CD4-positive, alpha-beta T cell treated with Interferon alpha-2 for 1 hour (primary cell): ENCODE data around the gene SHTN1.

Experiments used
- DNase-seq, 2 donors: peaks; one replicate each; pipeline ENCODE4 v3.0.0-alpha.2; 2020 to 2022

SHTN1 gene

DNA sequence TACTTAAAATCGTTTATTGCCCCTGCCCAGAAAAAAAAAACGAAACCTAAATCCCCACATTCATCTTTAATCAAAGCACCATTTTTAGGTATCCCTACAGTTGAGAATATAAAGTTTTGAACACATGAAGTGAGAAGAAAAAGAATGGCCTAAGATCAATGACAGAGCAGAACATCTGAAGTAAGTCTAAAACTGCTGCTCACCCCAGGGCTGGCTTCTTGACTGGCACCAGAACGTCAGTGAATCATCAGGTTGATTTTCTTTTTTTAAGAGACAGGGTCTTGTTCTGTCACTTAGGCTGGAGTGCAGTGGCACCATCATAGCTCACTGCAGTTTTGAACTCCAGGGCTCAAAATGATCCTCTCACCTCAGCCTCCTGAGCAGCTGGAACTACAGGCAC lies 24.9 kb downstream of the SHTN1 start:
- DNase-seq = no peak

DNA sequence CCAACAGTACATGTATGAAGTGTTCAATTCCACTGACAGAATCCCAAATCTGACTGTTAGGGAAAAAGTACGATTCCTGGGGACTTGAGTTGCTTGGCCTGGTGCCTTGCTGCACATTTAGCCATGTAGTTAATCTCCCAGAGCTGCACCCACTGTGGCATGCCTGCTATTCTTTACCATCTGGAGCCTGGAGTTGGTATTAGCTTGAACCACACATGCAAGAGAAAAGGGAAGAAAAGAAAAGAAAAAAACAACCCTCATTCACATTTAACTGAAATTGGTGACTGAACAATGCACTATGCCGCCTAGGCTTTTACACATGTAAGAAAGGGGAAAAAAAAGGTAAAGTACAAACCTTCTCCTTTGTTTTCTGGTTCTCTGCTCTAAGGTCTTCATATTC lies 26.1 kb downstream of the SHTN1 start:
- DNase-seq = no peak

DNA sequence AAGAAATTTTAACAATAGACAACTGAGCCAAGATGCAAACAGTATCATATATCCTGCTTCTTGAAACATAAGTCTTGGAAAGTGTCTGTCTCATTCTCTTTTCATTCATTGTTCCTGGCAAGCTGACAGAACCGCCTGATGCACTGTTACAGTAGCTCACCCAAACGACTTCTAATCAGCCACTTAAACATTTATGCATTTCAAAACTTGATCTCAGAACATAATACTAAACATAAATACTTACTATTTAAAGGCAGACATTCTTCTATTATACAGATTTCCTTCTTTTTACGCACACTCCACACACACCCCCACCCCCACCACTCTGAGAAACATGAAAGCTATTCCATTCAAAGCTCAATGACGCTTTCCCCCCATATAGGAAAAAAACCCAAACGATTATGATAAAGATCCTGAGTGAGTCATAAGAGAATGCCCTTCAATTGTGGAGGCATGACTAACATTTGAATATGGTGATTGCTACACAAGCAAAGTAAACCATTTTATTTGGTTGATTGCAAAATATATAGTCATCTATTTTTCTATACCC lies 30.5 kb downstream of the SHTN1 start:
- no peak for DNase-seq

DNA sequence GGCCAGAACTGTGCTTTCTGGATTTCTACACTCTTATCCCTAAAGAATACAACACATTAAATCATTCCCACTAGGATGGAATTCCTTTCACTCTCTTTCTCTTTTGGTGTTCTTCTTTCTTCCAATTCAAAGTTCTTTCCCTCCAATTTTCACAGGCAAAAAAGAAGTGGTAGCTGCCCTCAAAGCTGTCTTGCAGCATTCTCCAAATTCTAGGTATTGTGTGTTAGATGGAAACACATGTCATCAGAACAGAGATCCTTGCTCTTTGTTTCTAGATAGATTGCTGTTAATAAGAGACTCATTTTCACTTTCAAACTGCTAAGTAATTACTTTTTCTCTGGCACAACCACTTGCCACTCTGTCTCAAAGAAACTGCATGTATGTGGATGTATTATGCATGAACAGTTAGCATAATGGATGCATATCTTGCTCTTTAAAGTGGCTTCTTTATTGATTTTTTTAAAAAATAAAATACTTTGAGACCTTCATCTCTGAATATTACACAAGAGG lies 31.0 kb downstream of the SHTN1 start:
- DNase-seq = no peak

DNA sequence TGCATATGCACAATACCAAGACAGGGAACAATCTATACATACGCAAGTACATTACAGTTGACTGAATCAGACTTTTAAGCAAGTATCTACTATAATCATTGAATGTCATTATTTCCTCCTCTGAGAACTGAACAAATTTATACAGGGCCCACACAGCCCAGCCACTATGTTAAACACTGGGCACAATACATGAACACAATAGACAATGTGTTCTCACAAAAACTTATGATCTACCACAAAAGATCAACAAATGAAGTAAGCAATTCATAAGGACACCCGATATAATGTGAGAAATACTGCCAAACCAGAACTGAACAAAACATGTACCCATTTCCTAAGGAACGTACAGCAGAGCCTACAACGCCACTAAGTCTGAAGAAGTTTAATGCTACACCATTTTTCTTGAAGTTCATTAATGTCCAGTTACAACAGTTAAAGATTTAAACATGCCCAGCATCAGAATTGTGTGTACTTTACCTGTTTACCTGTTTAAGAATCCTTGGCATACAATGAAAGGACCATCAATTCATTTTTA lies 31.5 kb downstream of the SHTN1 start:
- DNase-seq = no peak

DNA sequence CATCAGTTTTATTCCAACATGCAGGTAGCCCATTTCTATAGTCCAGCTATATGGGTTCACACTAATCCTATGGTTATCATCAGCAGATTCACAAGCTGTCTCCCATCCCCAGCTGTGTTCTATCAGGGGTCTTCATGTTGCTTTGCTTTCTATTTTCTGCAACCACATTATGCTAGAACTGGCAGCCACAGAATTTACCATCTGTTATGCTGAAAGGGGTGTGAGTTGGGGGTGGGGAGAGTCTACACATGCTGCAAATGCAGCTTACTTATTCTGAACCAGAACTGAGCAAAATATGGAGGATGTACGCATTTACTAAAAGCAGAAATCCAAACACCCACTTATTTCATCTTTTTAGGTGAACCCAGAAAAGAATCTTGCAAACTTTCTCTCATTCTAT lies 32.9 kb downstream of the SHTN1 start:
- DNase-seq = no peak

DNA sequence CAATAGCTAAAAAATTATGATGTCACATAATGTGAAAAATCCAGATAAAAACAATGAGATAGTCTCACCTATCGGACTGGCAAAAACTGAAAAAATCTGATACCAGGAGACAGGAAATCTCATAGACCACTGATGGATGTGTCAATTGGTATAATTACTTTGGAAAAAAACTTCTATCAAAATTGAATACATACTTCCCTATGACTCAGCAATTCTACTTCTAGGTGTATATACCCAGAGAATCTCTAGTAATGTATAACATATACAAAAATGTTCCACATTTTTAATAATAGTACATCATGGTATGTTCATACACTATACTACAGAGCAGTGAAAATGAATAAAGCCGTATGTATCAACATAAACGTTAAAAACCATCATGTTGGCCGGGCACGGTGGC lies 34.9 kb downstream of the SHTN1 start:
- DNase-seq = no peak

DNA sequence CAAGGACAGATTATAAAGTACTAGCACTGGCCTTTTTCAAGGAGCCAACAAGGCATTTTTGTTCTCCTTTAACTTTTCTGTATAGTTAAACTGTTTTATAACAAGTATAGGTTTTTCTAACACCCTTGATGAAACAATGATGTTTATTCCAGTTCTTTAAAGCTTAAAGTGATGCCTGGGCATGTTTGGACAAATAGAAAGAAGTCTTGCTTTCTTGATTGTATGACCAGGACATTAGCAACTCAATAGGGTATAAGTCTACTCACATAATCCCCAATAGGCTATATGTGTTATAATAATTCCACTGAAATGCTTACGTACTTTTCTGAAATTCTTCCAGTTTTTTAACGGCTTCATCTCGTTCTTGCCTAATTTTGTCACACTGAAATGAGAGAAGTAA lies 36.7 kb downstream of the SHTN1 start:
- no peak for DNase-seq

DNA sequence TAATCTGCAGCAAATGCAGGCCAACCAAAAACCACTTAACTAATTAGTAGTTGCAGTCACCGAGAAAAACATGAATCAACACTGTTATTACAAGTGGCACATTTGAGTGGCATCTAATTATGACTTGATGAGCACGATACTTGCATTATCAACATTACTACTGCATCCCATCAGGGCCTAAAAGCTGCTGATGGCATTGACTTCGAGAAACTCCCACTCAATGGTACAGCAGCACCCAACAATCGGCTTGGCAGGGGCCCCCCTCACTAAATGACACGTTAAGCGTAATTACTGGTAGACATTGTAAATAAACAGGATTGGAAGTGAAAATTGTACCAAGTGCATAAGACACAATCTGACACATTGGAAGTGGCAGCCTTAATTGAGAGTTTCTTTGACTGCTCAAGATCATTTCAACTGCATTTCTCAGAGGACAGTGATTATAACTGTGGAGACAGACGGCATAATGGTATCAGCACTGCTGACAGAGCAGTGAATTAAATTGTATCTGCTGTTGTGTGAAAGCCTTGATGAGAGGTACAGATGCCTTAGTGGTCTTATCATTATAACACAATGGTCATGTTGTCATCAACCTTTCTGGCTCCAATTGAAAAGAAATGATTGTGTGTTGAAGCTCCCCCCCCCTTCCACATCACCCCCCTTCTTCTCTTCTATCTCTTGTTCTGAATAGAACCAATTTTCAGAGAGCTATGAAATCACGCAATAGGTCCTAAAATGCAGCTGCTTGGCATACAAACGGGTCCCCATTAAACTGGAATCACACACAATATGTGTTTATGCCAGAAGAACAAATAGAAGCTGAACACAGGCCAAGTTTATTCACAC lies 43.4 kb downstream of the SHTN1 start:
- no peak for DNase-seq

DNA sequence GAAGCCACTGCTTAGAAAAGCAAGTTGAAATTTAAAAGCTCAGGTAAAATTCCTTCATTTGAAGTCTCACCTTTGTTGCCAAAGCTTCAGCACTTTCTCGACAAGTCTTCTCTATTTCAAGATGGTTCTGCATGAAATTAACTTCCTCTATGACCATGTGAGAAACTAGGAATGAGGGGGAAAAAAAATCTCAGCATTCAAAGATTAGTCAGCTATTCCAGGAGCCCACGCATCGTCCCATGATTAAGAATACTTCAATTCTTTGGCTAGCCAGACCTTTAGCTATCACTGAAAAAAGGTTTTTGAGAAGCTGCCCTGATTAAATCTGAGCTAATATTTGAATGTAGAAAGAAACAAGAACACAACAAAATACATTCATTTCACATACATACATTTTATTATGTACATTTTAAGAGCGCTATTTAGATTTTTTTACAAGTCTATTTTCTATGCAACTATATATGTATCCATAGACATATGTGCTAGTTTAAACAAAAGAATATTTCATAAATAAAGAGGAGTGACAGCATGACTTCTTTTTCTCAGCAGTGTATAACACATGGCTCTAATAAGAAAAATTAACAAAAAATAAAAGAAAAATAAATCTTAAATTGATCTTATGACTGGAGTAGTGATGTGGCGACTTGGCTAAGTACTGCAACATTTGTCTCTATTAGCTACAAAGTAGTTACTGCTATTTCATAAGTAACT lies 44.8 kb downstream of the SHTN1 start:
- DNase-seq = no peak

DNA sequence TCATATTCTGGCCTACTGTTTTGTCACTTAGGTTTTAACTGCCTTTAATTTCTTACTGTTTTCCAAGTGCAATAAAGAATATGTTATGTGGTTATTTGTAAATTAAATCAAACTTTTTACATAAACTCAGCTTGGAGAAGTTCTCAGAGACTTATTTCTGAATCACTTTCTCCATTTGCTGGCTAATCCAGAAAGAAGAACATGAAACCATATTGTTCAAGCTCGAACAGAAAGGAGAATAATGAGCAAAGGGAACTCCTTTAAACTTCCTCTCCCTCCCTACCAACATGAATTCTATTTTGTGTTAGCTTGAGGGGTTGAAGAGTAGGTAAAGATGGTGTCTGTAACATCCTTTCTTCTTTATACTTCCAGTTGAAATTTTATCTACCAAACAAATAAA lies 52.3 kb downstream of the SHTN1 start:
- DNase-seq = no peak

DNA sequence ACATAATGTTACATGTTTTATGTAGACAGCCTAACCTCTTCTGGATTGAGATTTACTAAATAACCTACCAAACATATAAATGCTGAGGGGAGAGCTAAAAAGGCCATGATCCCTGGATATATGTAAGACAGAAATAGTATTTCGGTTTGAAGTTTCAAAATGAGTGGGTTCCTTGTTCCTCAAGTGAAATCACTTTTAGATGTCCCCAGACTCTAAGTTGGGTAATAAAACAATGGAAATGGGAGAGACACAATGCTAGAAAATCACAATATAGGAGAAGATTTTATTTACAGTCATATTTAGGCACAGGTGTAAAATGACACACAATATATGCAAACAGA lies 56.5 kb downstream of the SHTN1 start:
- DNase-seq = no peak

DNA sequence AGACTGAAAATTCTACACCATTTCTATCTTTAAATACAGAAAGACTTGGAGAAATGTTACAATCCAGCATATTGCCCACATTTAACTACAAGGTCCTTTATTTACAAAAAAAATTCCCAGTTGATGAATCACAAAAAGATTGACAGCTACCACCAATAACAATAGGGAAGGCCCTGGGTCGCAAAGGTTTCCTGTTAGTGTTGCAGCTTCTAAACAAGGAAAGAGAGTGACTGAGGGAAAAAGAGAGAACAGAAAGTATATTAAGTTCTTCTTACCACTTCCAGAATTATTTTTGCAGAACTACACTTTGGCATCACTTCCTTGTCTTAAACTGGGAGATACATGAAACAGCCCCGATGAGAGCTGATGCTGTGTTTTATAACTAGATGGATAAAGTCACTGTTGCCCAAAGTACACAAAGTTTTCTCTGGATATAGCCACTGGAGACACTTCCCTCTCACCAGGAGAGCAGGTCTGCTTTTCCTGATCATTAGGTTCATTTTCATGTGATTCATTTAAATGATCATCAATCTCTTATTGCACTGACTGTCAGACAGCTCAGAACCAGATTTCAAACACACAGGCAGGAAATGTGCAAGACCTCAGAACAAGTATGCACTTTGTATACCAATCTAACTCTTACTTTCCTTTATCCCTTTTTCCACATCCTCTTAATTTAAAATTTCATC lies 57.0 kb downstream of the SHTN1 start:
- no peak for DNase-seq

DNA sequence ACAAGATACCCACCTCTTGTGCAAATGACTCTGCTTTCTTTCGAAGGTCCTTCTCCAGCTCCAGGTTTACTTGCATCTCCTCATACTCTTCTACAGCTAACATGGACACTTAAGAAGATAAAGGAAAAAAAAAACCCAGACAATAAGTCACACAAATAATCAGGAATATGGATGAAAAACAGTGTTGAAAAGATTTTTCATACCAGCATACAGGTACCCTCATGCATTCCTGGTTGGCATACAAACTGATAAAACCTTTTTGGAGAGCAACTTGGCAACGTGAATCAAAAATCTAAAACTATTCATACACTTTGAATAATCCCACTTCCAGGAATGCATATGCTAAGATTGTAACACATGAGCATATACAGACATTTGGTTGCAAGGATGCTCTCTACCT lies 60.1 kb downstream of the SHTN1 start:
- no peak for DNase-seq

DNA sequence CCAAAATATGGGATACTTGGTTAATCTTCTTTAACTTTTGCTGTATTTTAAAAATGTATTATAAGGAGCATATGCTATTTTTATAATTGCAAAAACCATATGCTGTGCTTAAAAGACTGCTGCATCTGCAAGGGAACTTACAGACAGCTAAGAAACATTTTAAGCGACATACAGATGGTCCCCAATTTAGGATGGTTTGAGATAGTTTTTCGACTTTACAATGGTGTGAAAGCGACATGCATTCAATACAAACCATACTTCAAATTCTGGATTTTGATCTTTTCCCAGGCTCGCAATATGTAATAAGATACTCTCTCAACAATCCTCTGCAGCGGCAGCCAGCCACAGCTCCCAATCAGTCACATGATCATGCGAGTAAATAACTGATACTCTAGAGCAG lies 73.2 kb downstream of the SHTN1 start:
- no peak for DNase-seq

DNA sequence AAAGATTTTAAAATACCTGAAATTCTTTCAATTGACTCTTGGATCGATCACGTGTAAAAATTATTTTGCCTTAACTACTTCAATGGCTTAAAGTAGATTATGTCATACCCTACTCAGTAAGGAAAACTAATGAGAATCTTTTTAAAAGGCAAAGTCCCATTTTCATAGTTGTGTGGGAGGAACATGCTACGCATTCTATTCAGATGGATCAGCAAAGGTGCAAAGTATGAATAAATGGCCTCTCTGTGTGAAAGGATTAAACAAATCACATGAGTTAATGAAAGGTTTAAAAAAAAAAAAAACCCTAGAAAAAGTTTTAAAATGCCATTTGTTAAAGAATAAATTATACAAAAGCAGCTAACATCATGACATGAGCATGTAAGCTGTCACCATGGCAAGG lies 78.6 kb downstream of the SHTN1 start:
- no peak for DNase-seq

DNA sequence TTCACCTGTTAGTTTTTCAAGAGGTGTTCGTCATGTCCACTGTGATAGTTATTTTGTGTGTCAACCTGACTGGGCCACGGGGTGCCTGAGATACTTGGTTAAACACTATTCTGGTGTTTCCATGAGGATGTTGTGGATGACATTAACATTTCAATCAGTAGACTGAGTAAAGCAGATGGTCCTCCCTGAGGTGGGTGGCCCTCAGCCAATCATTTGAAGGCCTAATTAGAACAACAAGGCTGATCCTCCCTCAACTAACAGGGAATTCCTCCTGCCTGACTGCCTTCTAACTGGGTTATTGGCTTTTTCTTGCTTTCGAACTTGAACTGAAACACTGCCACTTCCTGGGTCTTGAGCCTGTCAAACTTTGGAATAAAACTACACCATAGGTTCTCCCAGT lies 79.9 kb downstream of the SHTN1 start:
- DNase-seq = no peak

DNA sequence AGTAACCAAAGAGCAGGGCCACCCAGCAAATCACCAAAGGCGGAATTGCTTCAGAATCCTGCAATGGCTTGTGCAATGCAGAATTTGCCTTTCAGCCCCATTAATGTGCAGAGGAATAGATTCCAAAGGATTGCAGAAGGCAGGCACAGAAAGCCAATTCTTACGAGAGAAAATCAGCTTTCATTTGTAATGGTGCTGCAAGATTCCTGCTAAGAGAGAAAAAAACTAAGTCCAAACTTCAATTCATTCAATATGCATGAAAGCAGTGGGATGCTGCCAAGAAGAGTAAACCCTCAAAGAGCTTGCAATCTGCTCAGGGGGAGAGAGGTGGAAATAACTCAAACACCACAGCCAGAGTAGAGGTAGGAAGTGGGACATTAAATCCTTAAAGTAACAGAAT lies 85.3 kb downstream of the SHTN1 start:
- no peak for DNase-seq

DNA sequence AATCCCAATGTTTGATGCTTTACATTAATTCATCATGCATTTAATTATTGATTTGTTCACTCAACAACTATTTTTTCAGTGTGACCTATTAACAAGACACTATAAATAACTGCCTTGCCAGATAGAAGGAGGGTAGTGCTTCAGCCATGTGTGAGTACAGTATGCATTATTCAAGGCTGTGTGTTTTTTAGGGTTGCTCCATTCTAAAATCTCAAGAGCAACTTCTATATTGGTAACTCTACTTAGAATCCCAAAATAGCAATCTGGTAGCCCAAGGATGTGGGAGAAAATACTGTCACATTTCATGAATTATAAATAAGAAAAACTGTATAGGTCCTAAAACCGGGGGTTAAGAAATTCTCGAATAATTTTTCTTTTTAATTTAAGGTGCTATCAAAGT lies 85.8 kb downstream of the SHTN1 start:
- DNase-seq = no peak

DNA sequence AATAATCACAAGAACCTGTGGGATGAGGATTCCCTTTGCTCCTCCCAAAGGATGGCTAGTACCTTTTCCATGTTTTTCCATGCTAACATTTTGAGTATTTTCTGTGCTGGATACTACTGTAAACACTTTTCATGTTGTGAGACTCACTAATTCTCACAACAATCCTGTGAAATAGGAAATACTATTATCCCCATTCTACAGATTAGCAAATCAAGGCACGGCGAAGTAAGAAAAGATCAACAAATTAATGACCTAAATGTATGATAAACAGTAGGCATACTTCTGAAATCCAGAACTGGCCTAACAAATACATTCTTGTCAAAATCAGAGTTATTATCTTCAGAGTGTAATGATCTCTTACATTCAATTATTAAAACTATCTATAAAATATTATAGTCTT lies 86.4 kb downstream of the SHTN1 start:
- no peak for DNase-seq

DNA sequence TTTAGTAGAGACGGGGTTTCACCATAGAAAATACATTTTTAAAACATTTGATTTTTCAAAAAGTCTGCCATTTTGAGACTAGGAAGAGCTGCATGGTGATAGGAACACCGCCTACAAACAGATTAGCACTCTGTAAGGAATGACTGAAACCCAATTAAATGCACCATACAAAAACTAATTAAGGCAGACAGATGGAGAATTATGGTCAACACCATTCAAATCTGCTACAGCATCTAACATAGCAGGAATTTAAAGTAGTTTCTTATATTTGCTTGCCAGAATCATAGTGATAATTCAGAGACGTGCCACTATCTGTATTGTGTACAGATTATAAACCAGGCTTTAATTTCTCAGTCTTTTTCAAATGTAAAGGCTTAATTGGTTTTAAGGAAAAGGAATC lies 87.5 kb downstream of the SHTN1 start:
- DNase-seq = no peak

DNA sequence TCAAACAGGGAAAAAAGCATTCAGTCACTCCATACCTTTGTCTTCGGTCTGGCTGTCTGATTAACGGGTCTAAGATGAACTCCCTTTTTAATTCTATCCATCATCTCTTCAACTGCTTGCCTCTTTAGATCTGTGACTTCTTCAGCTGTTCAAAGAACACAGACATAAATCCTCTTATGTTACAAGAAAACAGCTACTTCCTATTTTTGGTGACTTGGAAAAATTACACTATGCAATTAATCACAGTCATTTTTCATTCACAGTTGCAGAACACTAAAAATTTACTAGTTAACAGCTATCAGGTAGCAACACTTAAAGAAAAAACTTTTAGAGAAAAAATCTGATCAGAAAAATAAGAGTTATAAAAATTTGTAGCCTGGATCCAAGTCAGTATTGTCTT lies 89.6 kb downstream of the SHTN1 start:
- no peak for DNase-seq

DNA sequence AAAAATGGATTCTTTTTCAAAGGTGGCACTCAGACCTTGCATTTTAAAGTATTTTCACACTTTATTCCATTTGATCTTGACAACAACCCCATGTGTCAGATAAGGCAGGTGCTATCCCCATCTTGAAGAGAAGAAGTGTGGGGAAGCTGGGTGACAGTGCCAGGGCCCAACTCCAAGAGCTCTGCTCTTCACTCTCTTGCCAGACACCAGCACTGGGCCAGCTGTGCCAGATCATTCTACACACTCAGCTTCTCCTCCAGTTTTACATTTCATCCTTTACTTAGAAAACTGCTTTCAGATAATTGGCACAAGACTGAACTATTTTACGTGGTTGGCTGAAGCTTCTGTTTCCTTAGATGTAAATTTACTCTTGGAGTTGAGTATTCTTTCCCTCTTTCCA lies 91.3 kb downstream of the SHTN1 start:
- DNase-seq = no peak
